Vagina (tissue), 2 donors: Measurements from ENCODE around the gene AGPS. TPM values are rescaled to one million over a fixed set of nuclear protein-coding genes. Genes with fewer than 3 reads are reported as not detected.

Experiments
- DNase-seq, 2 donors: peaks; one replicate each; pipeline ENCODE4 v3.0.0-alpha.2; 2017; ENCODE audit errors: extremely low spot score in 2 of 2
- H3K27ac ChIP-seq: fragments of 200-600 bp; sonication (generic); one replicate; pipeline ENCODE4 v1.5.1; 2019
- H3K27me3 ChIP-seq: fragments of 200-600 bp; sonication (generic); one replicate; pipeline ENCODE4 v1.5.1; 2019
- H3K36me3 ChIP-seq, 2 donors: fragments of 200-600 bp; sonication (generic); one replicate each; pipeline ENCODE4 v1.5.1; 2017 to 2019
- H3K4me1 ChIP-seq: fragments of 200-600 bp; sonication (generic); one replicate; pipeline ENCODE4 v1.5.1; 2019
- H3K4me3 ChIP-seq, 2 donors: fragments of 200-600 bp; sonication (generic); 1 replicate in 1 of 2; 2 replicates in 1 of 2; pipeline ENCODE4 v1.5.1; 2016 to 2019
- H3K9me3 ChIP-seq: fragments of 200-600 bp; sonication (generic); one replicate; pipeline ENCODE4 v1.5.1; 2019
- POLR2A ChIP-seq, 2 donors: fragments of 450-650 bp; IDR thresholded peaks; one replicate each; pipeline ENCODE4 v1.6.1; 2017; ENCODE audit warnings: antibody characterized with exemption in 2 of 2, mild to moderate bottlenecking in 2 of 2, moderate library complexity in 2 of 2
- POLR2AphosphoS5 ChIP-seq, 2 donors: sonication (generic); formaldehyde crosslinking; IDR thresholded peaks; one replicate each; pipeline ENCODE4 v1.9.0; 2017; ENCODE audit warnings: antibody characterized with exemption in 2 of 2, mild to moderate bottlenecking in 2 of 2, low read depth in 1 of 2; ENCODE audit not compliant: insufficient read depth in 1 of 2
- intact Hi-C: fragments of 100-400 bp; cut with DNase I; formaldehyde crosslinking; loops from one replicate; pipeline ENCODE4 v1.15.1; 2023
- total RNA-seq: library from RNA; depleted of rRNA; stranded (reverse); fragments of >200 nt; gene quantifications from one replicate; pipeline ENCODE4 v1.2.3, GENCODE V29; 2016
- TF ChIP-seq, protein P1 (sequence below), 3 experiments: fragments of 450-650 bp in 2 of 3; fragments of 200-600 bp in 1 of 3; sonication (generic) in 1 of 3; IDR thresholded peaks; one replicate each; pipeline ENCODE4 v1.5.1; 2017 to 2019; ENCODE audit warnings: antibody characterized with exemption in 3 of 3, mild to moderate bottlenecking in 2 of 3, moderate library complexity in 2 of 3

Gene AGPS
- total RNA-seq, 1 donor from 2014 or later: 27.3 TPM

DNA sequence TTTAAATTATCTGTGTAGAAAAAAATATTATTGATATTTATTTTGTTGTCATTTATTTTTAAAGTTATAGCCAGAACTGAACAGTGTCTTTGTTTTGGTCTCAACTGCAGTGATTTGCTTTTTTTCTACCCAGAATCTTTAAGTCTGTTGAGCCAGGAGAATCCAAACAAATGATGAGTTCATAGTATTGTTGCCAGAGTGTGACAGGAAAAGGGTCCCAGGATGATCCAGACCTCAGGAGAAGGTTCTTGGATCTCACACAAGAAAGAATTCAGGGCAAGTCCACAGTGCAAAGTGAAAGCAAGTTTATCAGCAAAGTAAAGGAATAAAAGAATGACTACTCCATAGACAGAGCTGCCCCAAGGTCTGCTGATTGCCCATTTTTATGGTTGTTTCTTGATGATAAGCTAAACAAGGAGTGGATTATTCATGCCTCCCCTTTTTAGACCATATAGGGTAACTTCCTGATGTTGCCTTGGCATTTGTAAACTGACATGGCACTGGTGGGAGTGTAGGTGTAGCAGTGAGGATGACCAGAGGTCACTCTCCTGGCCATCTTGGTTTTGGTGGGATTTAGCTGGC lies 127.1 kb downstream of the AGPS start:
- Histone ChIP-seq H3K27me3 (no peaks in the 10 kb centered on the region), H3K27ac (no peak overlapping the region), H3K4me3 (no peak overlapping the region), H3K4me1 (no peaks in the 10 kb centered on the region), H3K9me3 (no peaks in the 10 kb centered on the region), H3K36me3 (no peaks in the 10 kb centered on the region)
- no peak for DNase-seq
- TF ChIP-seq, protein P1, sequence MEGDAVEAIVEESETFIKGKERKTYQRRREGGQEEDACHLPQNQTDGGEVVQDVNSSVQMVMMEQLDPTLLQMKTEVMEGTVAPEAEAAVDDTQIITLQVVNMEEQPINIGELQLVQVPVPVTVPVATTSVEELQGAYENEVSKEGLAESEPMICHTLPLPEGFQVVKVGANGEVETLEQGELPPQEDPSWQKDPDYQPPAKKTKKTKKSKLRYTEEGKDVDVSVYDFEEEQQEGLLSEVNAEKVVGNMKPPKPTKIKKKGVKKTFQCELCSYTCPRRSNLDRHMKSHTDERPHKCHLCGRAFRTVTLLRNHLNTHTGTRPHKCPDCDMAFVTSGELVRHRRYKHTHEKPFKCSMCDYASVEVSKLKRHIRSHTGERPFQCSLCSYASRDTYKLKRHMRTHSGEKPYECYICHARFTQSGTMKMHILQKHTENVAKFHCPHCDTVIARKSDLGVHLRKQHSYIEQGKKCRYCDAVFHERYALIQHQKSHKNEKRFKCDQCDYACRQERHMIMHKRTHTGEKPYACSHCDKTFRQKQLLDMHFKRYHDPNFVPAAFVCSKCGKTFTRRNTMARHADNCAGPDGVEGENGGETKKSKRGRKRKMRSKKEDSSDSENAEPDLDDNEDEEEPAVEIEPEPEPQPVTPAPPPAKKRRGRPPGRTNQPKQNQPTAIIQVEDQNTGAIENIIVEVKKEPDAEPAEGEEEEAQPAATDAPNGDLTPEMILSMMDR (IDR thresholded peaks at IDR 0.05): no peak
- intact Hi-C loops: no loop called here

DNA sequence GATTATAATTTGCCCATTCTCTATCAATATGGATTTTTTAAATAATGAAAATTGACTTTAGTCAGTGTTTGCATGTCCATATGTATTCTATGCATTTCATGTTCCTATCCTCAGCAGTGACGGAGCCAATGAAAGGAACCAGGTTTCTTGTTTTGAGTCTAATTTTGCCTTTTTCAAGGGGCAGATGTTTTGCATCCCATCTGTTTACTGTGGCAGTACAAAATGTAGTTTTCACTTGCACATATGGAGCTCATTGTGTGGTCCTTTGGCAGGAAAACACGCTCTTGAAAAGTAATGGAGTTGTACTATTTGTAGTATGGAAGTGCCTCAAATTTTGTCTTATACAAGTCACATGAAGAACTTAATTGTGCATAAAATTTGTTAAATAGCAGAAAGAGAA lies 127.8 kb downstream of the AGPS start:
- no peak for DNase-seq
- H3K36me3 ChIP-seq: no peaks in the 10 kb centered on the region
- intact Hi-C loops: no loop called here
- H3K4me3 ChIP-seq: no peak overlapping the region
- no peaks in the 10 kb centered on the region for H3K27me3 ChIP-seq
- TF ChIP-seq, protein P1 (IDR thresholded peaks at IDR 0.05): no peak
- TF ChIP-seq POLR2AphosphoS5 (IDR thresholded peaks at IDR 0.05; ENCODE audit: insufficient read depth in 1 of 2, low read depth in 1 of 2): no peak
- no peak for TF ChIP-seq POLR2A (IDR thresholded peaks at IDR 0.05)
- no peaks in the 10 kb centered on the region for H3K4me1 ChIP-seq
- H3K27ac ChIP-seq: no peak overlapping the region
- no peaks in the 10 kb centered on the region for H3K9me3 ChIP-seq

DNA sequence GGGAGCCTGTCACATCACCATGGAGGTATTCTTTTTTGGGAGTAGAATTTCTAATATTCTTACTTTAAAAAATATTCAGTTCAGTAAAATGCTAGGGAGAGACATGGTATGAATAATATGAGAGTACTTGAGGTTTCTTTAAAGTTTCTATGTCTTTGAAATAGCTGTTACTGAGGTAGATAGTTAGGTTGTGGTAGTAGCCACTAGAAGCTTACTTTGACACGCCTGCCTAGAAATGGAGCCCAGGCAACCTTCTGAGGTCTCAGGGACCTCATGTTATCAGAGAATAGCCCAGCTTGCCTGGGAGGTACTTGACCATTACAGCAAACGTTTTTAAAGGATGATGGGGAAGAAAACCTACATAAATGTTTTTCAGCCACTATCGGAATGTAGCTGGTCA lies 131.2 kb downstream of the AGPS start:
- no peak overlapping the region for H3K27ac ChIP-seq
- no peak overlapping the region for H3K4me3 ChIP-seq
- no peaks in the 10 kb centered on the region for H3K4me1 ChIP-seq
- TF ChIP-seq POLR2AphosphoS5 (IDR thresholded peaks at IDR 0.05; ENCODE audit: insufficient read depth in 1 of 2, low read depth in 1 of 2): no peak
- TF ChIP-seq POLR2A (IDR thresholded peaks at IDR 0.05): no peak
- TF ChIP-seq, protein P1 (IDR thresholded peaks at IDR 0.05): no peak
- no peaks in the 10 kb centered on the region for H3K36me3 ChIP-seq
- H3K9me3 ChIP-seq: no peaks in the 10 kb centered on the region
- H3K27me3 ChIP-seq: no peaks in the 10 kb centered on the region
- no peak for DNase-seq
- intact Hi-C loops: no loop called here

DNA sequence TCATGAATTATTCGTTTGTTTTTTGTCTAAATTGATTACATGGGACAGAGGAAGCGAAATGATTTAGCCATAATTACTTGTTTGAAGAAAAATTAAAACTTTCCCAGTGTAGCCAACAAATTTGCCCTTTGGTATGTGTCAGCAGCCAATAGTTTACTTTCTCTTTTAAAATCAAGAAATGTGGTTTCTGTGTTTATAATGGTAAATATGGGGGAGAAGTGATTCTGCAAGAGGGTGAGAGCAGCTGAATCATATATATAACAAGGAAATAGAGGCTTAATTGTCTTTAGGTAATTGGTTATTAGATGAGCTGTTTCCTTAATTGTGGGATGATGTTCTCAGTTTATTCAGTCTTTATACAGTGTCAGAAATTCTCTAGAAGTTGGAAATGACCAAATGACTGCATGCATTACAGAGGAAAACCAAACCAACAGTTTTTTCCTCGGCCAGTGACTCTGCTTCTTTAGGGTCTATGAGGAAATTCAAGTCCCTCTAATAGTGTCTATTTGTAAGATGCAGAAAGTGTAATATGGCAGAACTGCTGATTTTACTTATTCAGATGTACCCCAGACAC lies 132.9 kb downstream of the AGPS start:
- no peaks in the 10 kb centered on the region for H3K27me3 ChIP-seq
- H3K36me3 ChIP-seq: no peaks in the 10 kb centered on the region
- intact Hi-C loops: no loop called here
- H3K9me3 ChIP-seq: no peaks in the 10 kb centered on the region
- no peak for DNase-seq
- H3K27ac ChIP-seq: no peak overlapping the region
- H3K4me1 ChIP-seq: no peaks in the 10 kb centered on the region
- TF ChIP-seq POLR2A (IDR thresholded peaks at IDR 0.05) (no peak), POLR2AphosphoS5 (IDR thresholded peaks at IDR 0.05; ENCODE audit: insufficient read depth in 1 of 2, low read depth in 1 of 2) (no peak)
- TF ChIP-seq, protein P1 (IDR thresholded peaks at IDR 0.05): no peak
- H3K4me3 ChIP-seq: no peak overlapping the region

DNA sequence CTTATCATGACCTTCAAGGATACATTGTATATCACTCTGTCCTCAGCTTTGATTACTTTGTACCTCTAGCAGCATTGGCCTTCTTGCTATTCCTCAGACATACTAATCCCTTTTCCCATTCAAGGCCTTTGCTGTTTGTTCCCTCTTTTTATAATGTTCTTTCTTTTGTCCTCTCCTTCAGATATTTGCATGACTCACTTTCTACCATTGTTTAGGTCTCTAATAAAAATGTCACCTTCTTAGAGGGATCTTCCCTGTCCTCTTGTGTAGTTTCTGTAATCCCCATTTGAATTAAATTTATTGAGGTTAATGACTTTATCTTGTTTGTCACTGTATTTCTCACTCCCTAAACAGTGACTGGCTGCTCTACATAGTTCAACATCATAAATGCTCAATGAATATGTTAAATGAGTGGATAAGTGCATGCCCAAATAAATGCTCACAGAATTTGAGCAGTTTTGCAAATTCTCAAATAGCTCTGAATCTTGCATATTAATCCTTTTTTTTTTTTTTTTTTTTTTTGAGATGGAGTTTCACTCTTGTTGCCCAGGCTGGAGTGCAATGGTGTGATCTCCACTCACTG lies 135.9 kb downstream of the AGPS start:
- Histone ChIP-seq H3K27me3 (no peaks in the 10 kb centered on the region), H3K4me3 (no peak overlapping the region), H3K9me3 (no peaks in the 10 kb centered on the region), H3K27ac (no peak overlapping the region), H3K36me3 (no peaks in the 10 kb centered on the region), H3K4me1 (no peaks in the 10 kb centered on the region)
- TF ChIP-seq POLR2A (IDR thresholded peaks at IDR 0.05) (no peak), POLR2AphosphoS5 (IDR thresholded peaks at IDR 0.05; ENCODE audit: insufficient read depth in 1 of 2, low read depth in 1 of 2) (no peak)
- TF ChIP-seq, protein P1 (IDR thresholded peaks at IDR 0.05): no peak
- DNase-seq: no peak
- intact Hi-C loops: no loop called here
